ENCODE measurements around the gene DDX55.

The DDX55 gene

GRCh38 chr12:123580772-123581171, 21.1 kb upstream of the DDX55 start:
- no peak overlapping the region for H3K18ac ChIP-seq (ENCODE audit: low read length)
- whole genome bisulfite sequencing, 2 donors (ENCODE audit: extremely low coverage in 2 of 2, insufficient read length in 2 of 2, insufficient replicate concordance in 1 of 2): no CpG with 5 or more reads among the region's 4 CpGs
- DNase-seq (ENCODE audit: low spot score): no peak
- no peak overlapping the region for H3K27ac ChIP-seq (replicated peaks; ENCODE audit: low read length)
- no peak overlapping the region for H3K4me3 ChIP-seq (ENCODE audit: low read length in 2 of 2)
- H4K91ac ChIP-seq (ENCODE audit: low read depth, low read length, poor library complexity): no peak overlapping the region
- H3K9ac ChIP-seq (ENCODE audit: low read depth, low read length, poor library complexity): no peak overlapping the region
- H2AFZ ChIP-seq (ENCODE audit: low read length): no peak overlapping the region
- H2BK15ac ChIP-seq (ENCODE audit: low read length): no peak overlapping the region
- peaks cover 3 to 6% of the 10 kb centered on the region in 2 donors for H3K9me3 ChIP-seq (replicated peaks in 1 of 2; ENCODE audit: control insufficient read depth in 2 of 2, insufficient read depth in 1 of 2, low read depth in 1 of 2, low read length in 2 of 2)
- H3K4ac ChIP-seq (ENCODE audit: low read length): no peak overlapping the region
- H3K4me2 ChIP-seq (ENCODE audit: insufficient read depth, low read length, poor library complexity, severe bottlenecking): no peak overlapping the region
- H3K23ac ChIP-seq (ENCODE audit: low read depth, low read length, poor library complexity): no peak overlapping the region
- H3K4me1 ChIP-seq (ENCODE audit: control insufficient read depth in 2 of 2, insufficient read depth in 1 of 2, low read depth in 1 of 2, low read length in 2 of 2): peaks cover 2 to 8% of the 10 kb centered on the region in 2 donors
- H2BK12ac ChIP-seq (ENCODE audit: low read length): no peak overlapping the region
- H4K8ac ChIP-seq (ENCODE audit: low read depth, low read length): no peak overlapping the region
- H3K14ac ChIP-seq (ENCODE audit: low read length): no peak overlapping the region
- H3K27me3 ChIP-seq (ENCODE audit: control insufficient read depth in 3 of 3, insufficient read depth in 3 of 3, low read depth in 1 of 3, low read length in 3 of 3): no peaks in the 10 kb centered on the region
- peaks cover 1 to 22% of the 10 kb centered on the region in 2 donors for H3K36me3 ChIP-seq (replicated peaks in 1 of 2; ENCODE audit: control insufficient read depth in 2 of 2, insufficient read depth in 2 of 2, low read length in 2 of 2)
- H3K79me1 ChIP-seq (ENCODE audit: low read depth, low read length): peaks cover 6% of the 10 kb centered on the region
- H2AK5ac ChIP-seq (ENCODE audit: low read depth, low read length): no peak overlapping the region
- no peak overlapping the region for H2BK5ac ChIP-seq (ENCODE audit: low read length)
- H2BK120ac ChIP-seq (ENCODE audit: low read depth, low read length): no peak overlapping the region

GRCh38 chr12:123591702-123592481, 10.0 kb upstream of the DDX55 start:
- no peak for DNase-seq (ENCODE audit: low spot score)
- Histone ChIP-seq H2BK120ac (ENCODE audit: low read depth, low read length) (no peak overlapping the region), H4K8ac (ENCODE audit: low read depth, low read length) (no peak overlapping the region), H3K36me3 (replicated peaks in 1 of 2; ENCODE audit: control insufficient read depth in 2 of 2, insufficient read depth in 2 of 2, low read length in 2 of 2) (peaks cover 28 to 96% of the 10 kb centered on the region in 2 donors), H3K27ac (replicated peaks; ENCODE audit: low read length) (no peak overlapping the region), H3K4ac (ENCODE audit: low read length) (no peak overlapping the region), H2BK12ac (ENCODE audit: low read length) (no peak overlapping the region), H2BK15ac (ENCODE audit: low read length) (no peak overlapping the region), H3K27me3 (ENCODE audit: control insufficient read depth in 3 of 3, insufficient read depth in 3 of 3, low read depth in 1 of 3, low read length in 3 of 3) (no peaks in the 10 kb centered on the region), H3K4me2 (ENCODE audit: insufficient read depth, low read length, poor library complexity, severe bottlenecking) (no peak overlapping the region), H2BK5ac (ENCODE audit: low read length) (no peak overlapping the region), H3K4me3 (ENCODE audit: low read length in 2 of 2) (no peak overlapping the region), H4K91ac (ENCODE audit: low read depth, low read length, poor library complexity) (no peak overlapping the region), H2AFZ (ENCODE audit: low read length) (no peak overlapping the region), H3K14ac (ENCODE audit: low read length) (no peak overlapping the region), H2AK5ac (ENCODE audit: low read depth, low read length) (no peak overlapping the region), H3K9me3 (replicated peaks in 1 of 2; ENCODE audit: control insufficient read depth in 2 of 2, insufficient read depth in 1 of 2, low read depth in 1 of 2, low read length in 2 of 2) (no peaks in the 10 kb centered on the region), H3K9ac (ENCODE audit: low read depth, low read length, poor library complexity) (no peak overlapping the region), H3K79me1 (ENCODE audit: low read depth, low read length) (peaks cover 1% of the 10 kb centered on the region), H3K23ac (ENCODE audit: low read depth, low read length, poor library complexity) (no peak overlapping the region), H3K18ac (ENCODE audit: low read length) (no peak overlapping the region), H3K4me1 (ENCODE audit: control insufficient read depth in 2 of 2, insufficient read depth in 1 of 2, low read depth in 1 of 2, low read length in 2 of 2) (no peaks in the 10 kb centered on the region)
- WGBS, 2 donors (ENCODE audit: extremely low coverage in 2 of 2, insufficient read length in 2 of 2, insufficient replicate concordance in 1 of 2): no CpG with 5 or more reads among the region's 8 CpGs

GRCh38 chr12:123595729-123596128, 6.2 kb upstream of the DDX55 start:
- Histone ChIP-seq H3K4me3 (ENCODE audit: low read length in 2 of 2) (no peak overlapping the region), H3K36me3 (replicated peaks in 1 of 2; ENCODE audit: control insufficient read depth in 2 of 2, insufficient read depth in 2 of 2, low read length in 2 of 2) (peaks cover 17 to 86% of the 10 kb centered on the region in 2 donors), H3K4me2 (ENCODE audit: insufficient read depth, low read length, poor library complexity, severe bottlenecking) (no peak overlapping the region), H3K9me3 (replicated peaks in 1 of 2; ENCODE audit: control insufficient read depth in 2 of 2, insufficient read depth in 1 of 2, low read depth in 1 of 2, low read length in 2 of 2) (no peaks in the 10 kb centered on the region), H2BK15ac (ENCODE audit: low read length) (no peak overlapping the region), H3K18ac (ENCODE audit: low read length) (no peak overlapping the region), H2AK5ac (ENCODE audit: low read depth, low read length) (no peak overlapping the region), H3K27me3 (ENCODE audit: control insufficient read depth in 3 of 3, insufficient read depth in 3 of 3, low read depth in 1 of 3, low read length in 3 of 3) (no peaks in the 10 kb centered on the region), H3K4ac (ENCODE audit: low read length) (no peak overlapping the region), H2BK120ac (ENCODE audit: low read depth, low read length) (no peak overlapping the region), H2BK12ac (ENCODE audit: low read length) (no peak overlapping the region), H2AFZ (ENCODE audit: low read length) (no peak overlapping the region), H3K79me1 (ENCODE audit: low read depth, low read length) (peaks cover 1% of the 10 kb centered on the region), H4K8ac (ENCODE audit: low read depth, low read length) (no peak overlapping the region), H3K23ac (ENCODE audit: low read depth, low read length, poor library complexity) (no peak overlapping the region), H4K91ac (ENCODE audit: low read depth, low read length, poor library complexity) (no peak overlapping the region), H2BK5ac (ENCODE audit: low read length) (no peak overlapping the region), H3K14ac (ENCODE audit: low read length) (no peak overlapping the region), H3K9ac (ENCODE audit: low read depth, low read length, poor library complexity) (no peak overlapping the region), H3K4me1 (ENCODE audit: control insufficient read depth in 2 of 2, insufficient read depth in 1 of 2, low read depth in 1 of 2, low read length in 2 of 2) (no peaks in the 10 kb centered on the region), H3K27ac (replicated peaks; ENCODE audit: low read length) (no peak overlapping the region)
- DNase-seq (ENCODE audit: low spot score): no peak

GRCh38 chr12:123597100-123597499, 4.8 kb upstream of the DDX55 start:
- Histone ChIP-seq H3K36me3 (replicated peaks in 1 of 2; ENCODE audit: control insufficient read depth in 2 of 2, insufficient read depth in 2 of 2, low read length in 2 of 2) (peaks cover 14 to 73% of the 10 kb centered on the region in 2 donors), H2AK5ac (ENCODE audit: low read depth, low read length) (no peak overlapping the region), H3K14ac (ENCODE audit: low read length) (no peak overlapping the region), H3K4me1 (ENCODE audit: control insufficient read depth in 2 of 2, insufficient read depth in 1 of 2, low read depth in 1 of 2, low read length in 2 of 2) (peaks cover 0 to 4% of the 10 kb centered on the region in 2 donors), H3K9me3 (replicated peaks in 1 of 2; ENCODE audit: control insufficient read depth in 2 of 2, insufficient read depth in 1 of 2, low read depth in 1 of 2, low read length in 2 of 2) (no peaks in the 10 kb centered on the region), H4K91ac (ENCODE audit: low read depth, low read length, poor library complexity) (no peak overlapping the region), H3K23ac (ENCODE audit: low read depth, low read length, poor library complexity) (no peak overlapping the region), H2AFZ (ENCODE audit: low read length) (no peak overlapping the region), H3K4me3 (ENCODE audit: low read length in 2 of 2) (no peak overlapping the region), H3K79me1 (ENCODE audit: low read depth, low read length) (peaks cover 1% of the 10 kb centered on the region), H3K27ac (replicated peaks; ENCODE audit: low read length) (no peak overlapping the region), H3K18ac (ENCODE audit: low read length) (no peak overlapping the region), H3K4me2 (ENCODE audit: insufficient read depth, low read length, poor library complexity, severe bottlenecking) (no peak overlapping the region), H2BK5ac (ENCODE audit: low read length) (no peak overlapping the region), H3K27me3 (ENCODE audit: control insufficient read depth in 3 of 3, insufficient read depth in 3 of 3, low read depth in 1 of 3, low read length in 3 of 3) (no peaks in the 10 kb centered on the region), H2BK15ac (ENCODE audit: low read length) (no peak overlapping the region), H4K8ac (ENCODE audit: low read depth, low read length) (no peak overlapping the region), H2BK12ac (ENCODE audit: low read length) (no peak overlapping the region), H3K9ac (ENCODE audit: low read depth, low read length, poor library complexity) (no peak overlapping the region), H2BK120ac (ENCODE audit: low read depth, low read length) (no peak overlapping the region), H3K4ac (ENCODE audit: low read length) (no peak overlapping the region)
- no CpG with 5 or more reads among the region's 3 CpGs for WGBS, 2 donors (ENCODE audit: extremely low coverage in 2 of 2, insufficient read length in 2 of 2, insufficient replicate concordance in 1 of 2)
- no peak for DNase-seq (ENCODE audit: low spot score)
